Measurements from ENCODE around the gene HMG20B. TPM values are rescaled to one million over a fixed set of nuclear protein-coding genes. Genes with fewer than 3 reads are reported as not detected.
A peak's percentile ranks its signal among the peaks of the same experiment; 100 is the strongest.

Gene HMG20B
- total RNA-seq, 1 experiment from 2014 or later: 33.9 TPM

DNA sequence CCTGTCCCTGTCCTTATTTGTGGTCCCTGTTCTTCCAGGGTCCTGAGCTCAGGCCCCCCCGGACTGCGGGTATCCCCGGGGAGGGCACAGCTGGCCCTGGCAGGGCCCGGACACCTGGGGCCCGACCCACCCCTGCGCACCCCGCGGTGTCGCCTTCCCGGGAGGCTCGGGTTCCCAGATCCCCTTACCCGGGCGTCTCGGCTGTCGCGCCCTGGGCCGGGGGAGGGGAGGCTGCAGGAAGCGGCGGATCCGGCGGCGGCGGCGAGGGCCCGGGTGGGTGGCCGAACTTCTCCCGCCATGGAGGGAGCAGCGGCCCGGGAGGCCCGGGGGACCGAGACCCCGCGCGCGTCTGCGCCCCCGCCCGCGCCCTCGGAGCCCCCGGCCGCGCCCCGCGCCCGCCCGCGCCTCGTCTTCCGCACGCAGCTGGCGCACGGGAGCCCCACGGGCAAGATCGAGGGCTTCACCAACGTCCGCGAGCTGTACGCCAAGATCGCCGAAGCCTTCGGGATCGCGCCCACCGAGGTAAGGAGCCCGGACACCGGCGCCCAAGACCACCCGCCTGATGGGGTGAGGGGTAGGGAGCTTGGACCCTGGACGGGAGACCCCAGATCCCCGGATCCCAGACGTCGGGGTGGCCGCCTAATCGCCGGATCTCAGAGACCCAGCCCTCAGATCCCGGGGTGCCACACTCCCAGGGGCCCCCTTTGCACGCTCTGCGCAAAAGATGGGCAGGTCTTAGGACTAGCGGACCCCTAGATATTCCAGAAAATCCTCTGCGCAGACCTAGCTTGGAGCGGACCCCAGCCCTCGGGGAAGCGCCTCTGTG lies 12.8 kb downstream of the HMG20B start, which contains the start of gene GIPC3:
TSS of gene GIPC3 (plus strand) at position 178 of the 826 bp plus-strand sequence. CDS start at position 298, 120 bp downstream.
- H3K4me3 Mint-ChIP-seq (ENCODE audit: unreplicated experiment): no peak within 1 kb of the TSS
- no TSS peak for BruUV-seq (replicated peaks)
- CTCF ChIA-PET: interaction anchor here (0.6 kb wide), 1 partner anchor 161 kb away, joined by 9 read pairs; no protein-coding TSS in a partner anchor
- TF ChIP-seq, protein P1, sequence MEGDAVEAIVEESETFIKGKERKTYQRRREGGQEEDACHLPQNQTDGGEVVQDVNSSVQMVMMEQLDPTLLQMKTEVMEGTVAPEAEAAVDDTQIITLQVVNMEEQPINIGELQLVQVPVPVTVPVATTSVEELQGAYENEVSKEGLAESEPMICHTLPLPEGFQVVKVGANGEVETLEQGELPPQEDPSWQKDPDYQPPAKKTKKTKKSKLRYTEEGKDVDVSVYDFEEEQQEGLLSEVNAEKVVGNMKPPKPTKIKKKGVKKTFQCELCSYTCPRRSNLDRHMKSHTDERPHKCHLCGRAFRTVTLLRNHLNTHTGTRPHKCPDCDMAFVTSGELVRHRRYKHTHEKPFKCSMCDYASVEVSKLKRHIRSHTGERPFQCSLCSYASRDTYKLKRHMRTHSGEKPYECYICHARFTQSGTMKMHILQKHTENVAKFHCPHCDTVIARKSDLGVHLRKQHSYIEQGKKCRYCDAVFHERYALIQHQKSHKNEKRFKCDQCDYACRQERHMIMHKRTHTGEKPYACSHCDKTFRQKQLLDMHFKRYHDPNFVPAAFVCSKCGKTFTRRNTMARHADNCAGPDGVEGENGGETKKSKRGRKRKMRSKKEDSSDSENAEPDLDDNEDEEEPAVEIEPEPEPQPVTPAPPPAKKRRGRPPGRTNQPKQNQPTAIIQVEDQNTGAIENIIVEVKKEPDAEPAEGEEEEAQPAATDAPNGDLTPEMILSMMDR (IDR thresholded peaks at IDR 0.05; ENCODE audit: insufficient read depth in 1 of 2, low read depth in 1 of 2, low read length in 1 of 2, severe bottlenecking in 1 of 2, unreplicated experiment in 1 of 2): no peak
- no peak within 1 kb of the TSS for H3K27ac Mint-ChIP-seq (ENCODE audit: unreplicated experiment)
- Histone ChIP-seq H3K9me3 (no peaks in the 10 kb centered on the region), H3K4me3 (ENCODE audit: low read depth, low read length) (no peak within 1 kb of the TSS), H3K36me3 (ENCODE audit: control insufficient read depth, insufficient read depth, low read length) (no peaks in the 10 kb centered on the region), H3K4me1 (no peaks in the 10 kb centered on the region), H3K27me3 (replicated peaks; ENCODE audit: control insufficient read depth, insufficient read depth, low read length) (no peaks in the 10 kb centered on the region)
- intact Hi-C loops (cut with micrococcal nuclease; ENCODE audit: unreplicated experiment): no loop called here
- POLR2A ChIA-PET: no interaction called here
- peaks cover 3% of the 10 kb centered on the region for H3K27me3 Mint-ChIP-seq (ENCODE audit: insufficient read depth, unreplicated experiment)
- DNase-seq: no peak
- no peaks in the 10 kb centered on the region for H3K4me1 Mint-ChIP-seq (ENCODE audit: low read depth, unreplicated experiment)
- no peaks in the 10 kb centered on the region for H3K9me3 Mint-ChIP-seq (ENCODE audit: unreplicated experiment)
- H3K36me3 Mint-ChIP-seq (ENCODE audit: insufficient read depth, unreplicated experiment): no peaks in the 10 kb centered on the region

GRCh38 chr19:3586127-3586626 lies 13.4 kb downstream of the HMG20B start:
- ChIA-PET CTCF (no interaction called here), POLR2A (no interaction called here)
- Histone ChIP-seq H3K4me3 (ENCODE audit: low read depth, low read length) (no peak overlapping the region), H3K4me1 (no peaks in the 10 kb centered on the region), H3K27me3 (replicated peaks; ENCODE audit: control insufficient read depth, insufficient read depth, low read length) (no peaks in the 10 kb centered on the region), H3K9me3 (0 out of 2 replicates have a peak, but pooled peaks cover 3% of the 10 kb centered on the region), H3K36me3 (ENCODE audit: control insufficient read depth, insufficient read depth, low read length) (no peaks in the 10 kb centered on the region)
- TF ChIP-seq, protein P1 (IDR thresholded peaks at IDR 0.05; ENCODE audit: insufficient read depth in 1 of 2, low read depth in 1 of 2, low read length in 1 of 2, severe bottlenecking in 1 of 2, unreplicated experiment in 1 of 2): peak; percentile 8 to 38
- no peaks in the 10 kb centered on the region for H3K9me3 Mint-ChIP-seq (ENCODE audit: unreplicated experiment)
- DNase-seq: no peak
- no peak overlapping the region for H3K4me3 Mint-ChIP-seq (ENCODE audit: unreplicated experiment)
- intact Hi-C loops (cut with micrococcal nuclease; ENCODE audit: unreplicated experiment): no loop called here
- no TSS peak for BruUV-seq (replicated peaks)
- H3K4me1 Mint-ChIP-seq (ENCODE audit: low read depth, unreplicated experiment): no peaks in the 10 kb centered on the region
- H3K36me3 Mint-ChIP-seq (ENCODE audit: insufficient read depth, unreplicated experiment): no peaks in the 10 kb centered on the region
- H3K27me3 Mint-ChIP-seq (ENCODE audit: insufficient read depth, unreplicated experiment): peaks cover 3% of the 10 kb centered on the region
- H3K27ac Mint-ChIP-seq (ENCODE audit: unreplicated experiment): no peak overlapping the region

DNA sequence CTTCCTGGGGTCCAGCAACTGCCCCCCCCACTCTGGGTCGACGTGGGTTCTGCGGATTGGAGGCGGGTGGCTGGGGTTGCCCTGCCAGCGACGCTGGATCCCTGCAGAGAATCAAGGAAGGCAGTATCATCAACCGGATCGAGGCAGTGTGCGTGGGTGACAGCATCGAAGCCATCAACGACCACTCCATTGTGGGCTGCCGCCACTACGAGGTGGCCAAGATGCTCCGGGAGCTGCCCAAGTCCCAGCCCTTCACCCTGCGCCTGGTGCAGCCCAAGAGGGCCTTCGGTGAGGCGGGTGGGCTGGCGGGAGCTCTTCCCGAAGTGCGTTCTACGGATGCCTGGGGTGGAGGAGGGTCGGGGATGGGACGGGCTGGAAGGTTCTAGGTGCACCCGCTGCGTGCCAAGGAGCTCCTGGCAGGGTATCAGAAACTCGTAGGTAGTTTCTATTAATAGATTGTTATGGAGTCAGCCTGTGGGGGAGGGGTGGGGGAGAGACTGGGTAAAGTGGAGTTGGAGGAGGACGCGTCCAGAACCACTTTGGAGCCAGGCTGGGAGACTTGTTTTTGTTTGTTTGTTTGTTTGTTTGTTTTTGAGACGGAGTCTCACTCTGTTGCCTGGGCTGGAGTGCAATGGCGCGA lies 14.1 kb downstream of the HMG20B start:
- BruUV-seq (replicated peaks): no TSS peak
- no peak overlapping the region for H3K4me3 ChIP-seq (ENCODE audit: low read depth, low read length)
- H3K4me1 Mint-ChIP-seq (ENCODE audit: low read depth, unreplicated experiment): no peaks in the 10 kb centered on the region
- intact Hi-C loops (cut with micrococcal nuclease; ENCODE audit: unreplicated experiment): no loop called here
- H3K36me3 ChIP-seq (ENCODE audit: control insufficient read depth, insufficient read depth, low read length): no peaks in the 10 kb centered on the region
- no peaks in the 10 kb centered on the region for H3K27me3 ChIP-seq (replicated peaks; ENCODE audit: control insufficient read depth, insufficient read depth, low read length)
- ChIA-PET CTCF (no interaction called here), POLR2A (no interaction called here)
- DNase-seq: no peak
- no peaks in the 10 kb centered on the region for H3K9me3 Mint-ChIP-seq (ENCODE audit: unreplicated experiment)
- 0 out of 2 replicates have a peak, but pooled peaks cover 8% of the 10 kb centered on the region for H3K9me3 ChIP-seq
- H3K36me3 Mint-ChIP-seq (ENCODE audit: insufficient read depth, unreplicated experiment): no peaks in the 10 kb centered on the region
- H3K27ac Mint-ChIP-seq (ENCODE audit: unreplicated experiment): no peak overlapping the region
- no peaks in the 10 kb centered on the region for H3K4me1 ChIP-seq
- TF ChIP-seq, protein P1 (IDR thresholded peaks at IDR 0.05; ENCODE audit: insufficient read depth in 1 of 2, low read depth in 1 of 2, low read length in 1 of 2, severe bottlenecking in 1 of 2, unreplicated experiment in 1 of 2): no peak
- no peak overlapping the region for H3K4me3 Mint-ChIP-seq (ENCODE audit: unreplicated experiment)
- H3K27me3 Mint-ChIP-seq (ENCODE audit: insufficient read depth, unreplicated experiment): peaks cover 3% of the 10 kb centered on the region

Data from Caco-2 (cell line).